HepG2 (cell line): Measurements from ENCODE around the gene MYO5A. TPM values are rescaled to one million over a fixed set of nuclear protein-coding genes. Genes with fewer than 3 reads are reported as not detected.

Experiments used
- ATAC-seq: fragments of 200-7000 bp; cut with Tn5 transposase; 3 replicates; pipeline ENCODE4 v1.9.1; 2020; ENCODE audit warnings: mild to moderate bottlenecking, moderate library complexity
- BruUV-seq: library from RNA; stranded (reverse); fragments of 400-500 nt; replicated peaks from 2 replicates; lab custom pipeline; 2021; lab: Mats Ljungman, UMichigan
- CTCF ChIA-PET: fragments of 300-600 bp; formaldehyde crosslinking; extraction: SDS; loops from one replicate; lab custom pipeline; 2021; ENCODE audit warnings: low total read pairs, inconsistent platforms, low intra/inter-chr PET ratio; lab: Yijun Ruan, JAX
- POLR2A ChIA-PET: fragments of 350-600 bp; sonication (Branson Sonifier 250); formaldehyde crosslinking; loops from one replicate; lab custom pipeline; 2020; ENCODE audit warnings: antibody characterized with exemption, inconsistent platforms; lab: Yijun Ruan, JAX
- DNase-seq: peaks from one replicate; pipeline ENCODE4 v3.0.0-alpha.2; 2015; ENCODE audit warnings: low spot score
- FAIRE-seq: peaks from 3 replicates; lab custom pipeline; 2011; peaks lifted over from hg19 to GRCh38; lab: Jason Lieb, UNC
- H2AFZ ChIP-seq: one replicate; pipeline ENCODE4 v1.6.1; 2011; ENCODE audit warnings: low read length, inconsistent platforms
- H3K27ac ChIP-seq: fragments of 300-600 bp; 3 replicates; pipeline ENCODE4 v1.8.0; 2011; ENCODE audit warnings: mixed run types, mild to moderate bottlenecking, mixed read lengths, low read length, inconsistent platforms; ENCODE audit not compliant: insufficient read depth; ENCODE audit errors: extremely low read length
- H3K27me3 ChIP-seq, 2 experiments: fragments of 200-600 bp in 1 of 2; 2 replicates in 1 of 2; 3 replicates in 1 of 2; pipeline versions ENCODE4 v1.6.0 to v1.8.0; 2011; ENCODE audit warnings: low read length in 2 of 2, mild to moderate bottlenecking in 2 of 2, moderate library complexity in 2 of 2, inconsistent platforms in 1 of 2; ENCODE audit not compliant: insufficient read depth in 2 of 2, control insufficient read depth in 1 of 2
- H3K36me3 ChIP-seq, 2 experiments: fragments of 200-600 bp in 1 of 2; replicated peaks in 1 of 2; 2 replicates in 1 of 2; 3 replicates in 1 of 2; pipeline versions ENCODE4 v1.5.1 to v1.8.0; 2011; ENCODE audit warnings: low read length in 2 of 2, inconsistent platforms in 1 of 2; ENCODE audit not compliant: insufficient read depth in 2 of 2, control insufficient read depth in 1 of 2
- H3K4me1 ChIP-seq: 2 replicates; pipeline ENCODE4 v1.5.1; 2012; ENCODE audit warnings: low read length, inconsistent platforms; ENCODE audit not compliant: insufficient read depth
- H3K4me2 ChIP-seq: 2 replicates; pipeline ENCODE4 v1.6.0; 2011; ENCODE audit warnings: low read depth, low read length, inconsistent platforms
- H3K4me3 ChIP-seq, 3 experiments: fragments of 200-600 bp in 1 of 3; sonication (generic), shearing (Covaris generic) in 1 of 3; replicated peaks in 1 of 3; 2 replicates each; pipeline ENCODE4 v1.5.1; 2011 to 2016; ENCODE audit warnings: low read length in 3 of 3, inconsistent platforms in 2 of 3, low read depth in 2 of 3, mild to moderate bottlenecking in 2 of 3, control low read depth in 1 of 3, mixed read lengths in 1 of 3; ENCODE audit not compliant: insufficient read depth in 1 of 3
- H3K79me2 ChIP-seq: one replicate; pipeline ENCODE4 v1.6.1; 2011; ENCODE audit warnings: low read length, inconsistent platforms; ENCODE audit not compliant: insufficient read depth
- H3K9ac ChIP-seq: 2 replicates; pipeline ENCODE4 v1.6.0; 2011; ENCODE audit warnings: mild to moderate bottlenecking, low read depth, low read length, inconsistent platforms; ENCODE audit not compliant: insufficient read depth
- H3K9me3 ChIP-seq: 2 replicates; pipeline ENCODE4 v1.5.1; 2012; ENCODE audit warnings: mild to moderate bottlenecking, low read length
- H4K20me1 ChIP-seq: 2 replicates; pipeline ENCODE4 v1.6.0; 2011; ENCODE audit warnings: inconsistent platforms, mild to moderate bottlenecking, low read length, moderate library complexity; ENCODE audit not compliant: insufficient read depth
- CHCHD3 ChIP-seq: sonication (generic); formaldehyde crosslinking; IDR thresholded peaks from 2 replicates; pipeline ENCODE4 v1.8.0; 2022; ENCODE audit warnings: mild to moderate bottlenecking, missing genetic modification reagents, moderate library complexity
- CTCF ChIP-seq: sonication (generic); formaldehyde crosslinking; IDR thresholded peaks from 2 replicates; pipeline ENCODE4 v1.5.0; 2020; ENCODE audit warnings: mild to moderate bottlenecking, missing genetic modification reagents, moderate library complexity
- MTERF4 ChIP-seq: sonication (generic); formaldehyde crosslinking; IDR thresholded peaks from 2 replicates; pipeline ENCODE4 v1.8.0; 2023; ENCODE audit warnings: mild to moderate bottlenecking, missing genetic modification reagents
- USF2 ChIP-seq, 2 experiments: sonication (generic) in 1 of 2; formaldehyde crosslinking in 1 of 2; IDR thresholded peaks; 2 replicates each; pipeline versions ENCODE4 v1.5.1 to v1.6.1; 2011 to 2020; ENCODE audit warnings: borderline replicate concordance in 1 of 2, low read depth in 1 of 2, low read length in 1 of 2, mild to moderate bottlenecking in 1 of 2, missing genetic modification reagents in 1 of 2, moderate library complexity in 1 of 2
- ZBTB33 ChIP-seq: sonication (generic); formaldehyde crosslinking; IDR thresholded peaks from 2 replicates; pipeline ENCODE4 v1.4.0; 2020; ENCODE audit warnings: missing genetic modification reagents
- ZNF234 ChIP-seq: sonication (generic); formaldehyde crosslinking; conservative IDR thresholded peaks from 2 replicates; pipeline ENCODE4 v1.5.1; 2020; ENCODE audit warnings: mild to moderate bottlenecking, missing genetic modification reagents
- ZNF407 ChIP-seq: sonication (generic); formaldehyde crosslinking; IDR thresholded peaks from one replicate; pipeline ENCODE4 v1.5.1; 2020; ENCODE audit warnings: mild to moderate bottlenecking, missing genetic modification reagents; ENCODE audit errors: not compliant biosample characterization
- WGBS: methylation state at CpG from one replicate; pipeline ENCODE4 v1.1.6; 2017; ENCODE audit warnings: low lambda C conversion rate; 5-methylcytosine and 5-hydroxymethylcytosine counted together
- in situ Hi-C: cut with HindIII; loops from 2 replicates; pipeline ENCODE4 v1.10.0; 2017; ENCODE audit warnings: low pct_unique_long_range_greater_than_20kb; ENCODE audit not compliant: extremely low pct_ligation_motif_present
- intact Hi-C: fragments of 100-400 bp; cut with micrococcal nuclease; formaldehyde crosslinking; loops from one replicate; pipeline ENCODE4 v1.10.0; 2022; ENCODE audit not compliant: unreplicated experiment
- polyA plus RNA-seq, 8 experiments: library from polyadenylated mRNA; depleted of rRNA in 3 of 8; stranded (reverse) in 7 of 8; unstranded in 1 of 8; fragments of >200 nt; fragmentation: Illumina TruSeq in 4 of 8; extraction: Trizol in 4 of 8; gene quantifications; 2 replicates each; pipeline versions ENCODE4 v1.2.1 to v1.2.3, GENCODE V29; 2011 to 2016; ENCODE audit warnings: low read depth in 4 of 8, missing spikeins in 1 of 8, mixed read lengths in 1 of 8; ENCODE audit not compliant: insufficient read depth in 1 of 8
- total RNA-seq, 5 experiments: library from RNA; depleted of rRNA; stranded (reverse); fragments of >200 nt; fragmentation: Illumina TruSeq; extraction: Trizol; gene quantifications; 2 replicates each; pipeline ENCODE4 v1.2.3, GENCODE V29; 2016; ENCODE audit warnings: low read depth in 1 of 5

MYO5A gene
- total and polyA plus RNA-seq, 2 of the 13 experiments (the other 11 are each of a cell fraction or from before 2014, with no cell fraction given): 2.8 to 4.8 TPM

GRCh38 chr15:52488830-52489229, 39.9 kb downstream of the MYO5A start:
- no peaks in the 10 kb centered on the region for H3K36me3 ChIP-seq
- FAIRE-seq: no peak
- 11% methylated on average over 2 of the region's 2 CpGs for WGBS
- DNase-seq: no peak
- no TSS peak for BruUV-seq
- no peak overlapping the region for H3K4me3 ChIP-seq
- no peak overlapping the region for H3K9ac ChIP-seq
- H3K27ac ChIP-seq: no peak overlapping the region
- ATAC-seq: no peak
- no peaks in the 10 kb centered on the region for H3K9me3 ChIP-seq
- ChIA-PET POLR2A (no interaction called here), CTCF (no interaction called here)
- peaks cover 7% of the 10 kb centered on the region; the same call in 1 of the 2 replicates for H3K4me1 ChIP-seq
- H3K79me2 ChIP-seq: no peaks in the 10 kb centered on the region
- H3K27me3 ChIP-seq: no peaks in the 10 kb centered on the region
- no peak overlapping the region for H3K4me2 ChIP-seq
- H4K20me1 ChIP-seq: no peaks in the 10 kb centered on the region
- no peak overlapping the region for H2AFZ ChIP-seq
- TF ChIP-seq USF2 (IDR thresholded peaks at IDR 0.05; ENCODE audit: low read depth, low read length) (no peak), USF2 (CRISPR knock-in tag; IDR thresholded peaks at IDR 0.05; ENCODE audit: borderline replicate concordance) (no peak), CTCF (CRISPR knock-in tag) (no peak), ZBTB33 (CRISPR knock-in tag) (no peak), ZNF407 (CRISPR knock-in tag) (no peak), MTERF4 (CRISPR knock-in tag) (no peak), CHCHD3 (CRISPR knock-in tag) (no peak), ZNF234 (no peak)
- intact Hi-C loops: no loop called here
- in situ Hi-C loops: no loop called here
